HFFc6 (cell line): ENCODE data around the gene USP21. TPM values are rescaled to one million over a fixed set of nuclear protein-coding genes. Genes with fewer than 3 reads are reported as not detected.

Experiments
- DNase-seq: peaks from one replicate; pipeline ENCODE4 v3.0.0-alpha.2; 2018
- H3K27ac Mint-ChIP-seq: 2 replicates; pipeline ENCODE4 v1.8.0; 2020; ENCODE audit warnings: mild to moderate bottlenecking, mixed read lengths
- H3K27me3 Mint-ChIP-seq: 2 replicates; pipeline ENCODE4 v1.8.0; 2021; ENCODE audit warnings: mild to moderate bottlenecking, moderate library complexity, mixed read lengths; ENCODE audit not compliant: insufficient read depth
- H3K36me3 Mint-ChIP-seq: 2 replicates; pipeline ENCODE4 v1.8.0; 2021; ENCODE audit warnings: low read depth, mixed read lengths
- H3K4me1 Mint-ChIP-seq: 2 replicates; pipeline ENCODE4 v1.8.0; 2020; ENCODE audit warnings: low read depth, mixed read lengths
- H3K4me3 Mint-ChIP-seq: 2 replicates; pipeline ENCODE4 v1.8.0; 2020; ENCODE audit warnings: mild to moderate bottlenecking, moderate library complexity, mixed read lengths
- H3K9me3 Mint-ChIP-seq: 2 replicates; pipeline ENCODE4 v1.8.0; 2020; ENCODE audit warnings: mild to moderate bottlenecking, mixed read lengths
- CTCF ChIP-seq: fragments of 200-600 bp; sonication (generic); IDR thresholded peaks from 2 replicates; pipeline ENCODE4 v1.5.0; 2021; ENCODE audit warnings: antibody characterized with exemption, mild to moderate bottlenecking
- total RNA-seq, 6 experiments: library from RNA; stranded (reverse); fragmentation: NEBNext Ultra II Directional; extraction: Animal tissue kit (Norgen Biotek cat#: 25700); gene quantifications; 2 replicates in 1 of 6; 3 replicates in 5 of 6; pipeline ENCODE4 v1.2.3, GENCODE V29; 2021

The USP21 gene
- total RNA-seq, 6 experiments from 2014 or later: 16.6 to 18.9 (median 17.2) TPM

- Mint-ChIP-seq H3K4me1 (peaks cover 38% of the 10 kb centered on the region), H3K27me3 (no peaks in the 10 kb centered on the region; the same call in 1 of the 2 replicates), H3K36me3 (no peaks in the 10 kb centered on the region), H3K9me3 (no peaks in the 10 kb centered on the region), H3K4me3 (no peak overlapping the region), H3K27ac (peak overlapping the region; percentile 17; the same call in 1 of the 2 replicates)
- DNase-seq: peak; percentile 29
- TF ChIP-seq CTCF: no peak
These were observed 26.0 kb downstream of the USP21 start for GRCh38 chr1:161185282-161185682.

DNA sequence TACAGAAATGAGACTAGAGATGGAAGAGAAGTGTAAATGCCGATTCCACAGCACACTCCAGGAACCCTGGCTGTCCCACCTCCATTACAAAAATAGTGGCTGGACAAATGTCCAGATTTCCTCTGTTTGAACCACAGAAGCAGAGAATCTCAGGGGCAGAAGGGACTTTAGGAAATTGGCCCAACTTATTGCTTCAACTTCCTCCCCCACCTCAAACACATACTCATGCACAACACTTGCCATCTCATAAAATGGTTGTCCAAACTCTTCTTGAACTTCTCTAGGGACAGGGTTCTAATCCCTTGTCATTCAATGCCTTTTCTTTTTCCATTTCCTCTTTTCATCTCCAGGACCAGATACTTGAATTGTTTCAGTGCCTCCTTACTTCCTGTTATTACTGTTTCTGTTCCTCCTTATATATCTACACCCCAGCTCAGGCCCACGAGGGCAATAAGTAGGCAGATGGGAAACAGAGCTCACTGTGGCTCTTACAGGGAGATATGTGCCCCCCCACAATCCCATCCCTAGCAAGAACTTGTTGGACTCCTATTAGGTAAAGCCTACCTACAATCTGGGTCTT lies 26.5 kb downstream of the USP21 start:
- TF ChIP-seq CTCF: no peak
- no peaks in the 10 kb centered on the region for H3K9me3 Mint-ChIP-seq
- H3K36me3 Mint-ChIP-seq: no peaks in the 10 kb centered on the region
- no peak overlapping the region for H3K4me3 Mint-ChIP-seq
- H3K4me1 Mint-ChIP-seq: peaks cover 38% of the 10 kb centered on the region
- no peaks in the 10 kb centered on the region; the same call in 1 of the 2 replicates for H3K27me3 Mint-ChIP-seq
- peak overlapping the region; percentile 17 for H3K27ac Mint-ChIP-seq
- DNase-seq: no peak

GRCh38 chr1:161187311-161187710 lies 28.0 kb downstream of the USP21 start:
- Mint-ChIP-seq H3K9me3 (no peaks in the 10 kb centered on the region), H3K27me3 (peaks cover 1% of the 10 kb centered on the region), H3K4me1 (peaks cover 32% of the 10 kb centered on the region), H3K36me3 (no peaks in the 10 kb centered on the region), H3K27ac (no peak overlapping the region), H3K4me3 (no peak overlapping the region)
- no peak for DNase-seq
- TF ChIP-seq CTCF: no peak

GRCh38 chr1:161188381-161188780 lies 29.1 kb downstream of the USP21 start:
- H3K4me3 Mint-ChIP-seq: no peak overlapping the region
- no peak overlapping the region for H3K27ac Mint-ChIP-seq
- H3K27me3 Mint-ChIP-seq: peaks cover 1% of the 10 kb centered on the region
- peaks cover 28% of the 10 kb centered on the region for H3K4me1 Mint-ChIP-seq
- H3K9me3 Mint-ChIP-seq: no peaks in the 10 kb centered on the region
- no peaks in the 10 kb centered on the region for H3K36me3 Mint-ChIP-seq
- DNase-seq: no peak
- TF ChIP-seq CTCF: no peak

- Mint-ChIP-seq H3K27ac (peak overlapping the region; percentile 65; the same call in 1 of the 2 replicates), H3K4me1 (peaks cover 28% of the 10 kb centered on the region), H3K36me3 (no peaks in the 10 kb centered on the region), H3K27me3 (peaks cover 1% of the 10 kb centered on the region), H3K9me3 (no peaks in the 10 kb centered on the region), H3K4me3 (no peak overlapping the region)
- TF ChIP-seq CTCF: no peak
- no peak for DNase-seq
These were observed 29.7 kb downstream of the USP21 start for GRCh38 chr1:161189036-161189435.
